Fibroblast of skin of back (primary cell): ENCODE data around the gene PSTK.

Source experiments
- DNase-seq: peaks from one replicate; pipeline ENCODE4 v3.0.0-alpha.2; 2013

PSTK gene

GRCh38 chr10:123019941-123020703 lies 39.9 kb downstream of the PSTK start:
- DNase-seq: no peak

GRCh38 chr10:123021517-123021916 lies 41.3 kb downstream of the PSTK start:
- peak; percentile 5 for DNase-seq

- no peak for DNase-seq
Observed at GRCh38 chr10:123024540-123024939, 44.3 kb downstream of the PSTK start.

- DNase-seq: no peak
Observed at GRCh38 chr10:123026302-123026701, 46.1 kb downstream of the PSTK start.

- DNase-seq: no peak
Observed at GRCh38 chr10:123027861-123028260, 47.7 kb downstream of the PSTK start.

GRCh38 chr10:123031124-123031523 lies 50.9 kb downstream of the PSTK start:
- no peak for DNase-seq

- DNase-seq: no peak
Observed at GRCh38 chr10:123034332-123034731, 54.1 kb downstream of the PSTK start.

GRCh38 chr10:123035467-123036086 lies 55.4 kb downstream of the PSTK start:
- no peak for DNase-seq

GRCh38 chr10:123038782-123039631 lies 58.8 kb downstream of the PSTK start:
- DNase-seq: no peak

GRCh38 chr10:123039632-123039930 lies 59.4 kb downstream of the PSTK start:
- DNase-seq: no peak
